GM10248 (cell line): ENCODE results near the gene IRF2.

Experiments used
- CTCF ChIA-PET: fragments of 300-600 bp; sonication (Branson Sonifier 250); formaldehyde crosslinking; extraction: SDS; loops from one replicate; lab custom pipeline; 2021; ENCODE audit warnings: antibody characterized with exemption; lab: Yijun Ruan, JAX
- POLR2A ChIA-PET: fragments of 350-650 bp; sonication (Branson Sonifier 250); formaldehyde crosslinking; extraction: SDS; loops from one replicate; lab custom pipeline; 2020; ENCODE audit warnings: antibody characterized with exemption; lab: Yijun Ruan, JAX
- DNase-seq: peaks from one replicate; pipeline ENCODE4 v3.0.0; 2012; ENCODE audit errors: extremely low spot score
- CTCF ChIP-seq: IDR thresholded peaks from 2 replicates; pipeline ENCODE4 v1.5.1; 2012; ENCODE audit warnings: mild to moderate bottlenecking, low read depth; ENCODE audit errors: extremely low read depth, missing control alignments, control extremely low read depth

Gene IRF2

DNA sequence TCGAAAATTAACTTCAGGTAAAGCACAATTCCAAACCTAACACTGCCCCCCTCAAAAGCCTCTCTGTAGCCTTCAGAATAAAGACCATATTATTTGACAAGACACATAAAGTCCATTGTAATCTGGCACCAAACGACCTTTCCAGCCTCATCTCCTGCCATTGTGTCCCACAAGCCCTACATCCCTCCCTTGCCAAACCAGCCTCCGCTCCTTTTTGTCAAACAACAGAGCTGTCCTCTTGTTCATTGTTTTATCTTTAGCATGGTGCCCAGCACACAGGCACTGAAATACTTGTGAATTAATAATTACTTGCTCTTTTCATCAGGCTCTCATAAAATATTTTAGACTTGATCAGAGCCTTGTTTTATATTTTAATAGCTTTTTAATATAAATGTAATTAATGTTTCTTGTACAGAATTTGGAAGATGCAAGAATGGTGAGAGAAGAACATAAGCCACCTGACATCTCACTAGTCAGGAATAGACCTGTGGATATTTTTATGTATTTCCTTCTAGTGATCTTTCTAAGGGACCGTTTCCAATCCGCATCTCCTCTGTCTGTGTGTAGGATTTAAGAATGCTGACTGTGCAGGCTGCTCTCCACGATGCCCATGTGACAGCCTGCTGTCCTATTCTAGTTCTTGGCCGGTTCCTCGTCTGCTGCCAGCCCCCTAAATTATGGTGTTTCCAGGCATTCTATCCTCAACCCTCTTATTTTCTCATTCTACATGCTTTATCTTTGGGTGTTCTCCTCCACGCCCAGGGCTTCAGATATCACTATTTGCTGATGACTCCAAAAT lies 3.0 kb upstream of the IRF2 start:
- no peak for DNase-seq
- CTCF ChIA-PET, result interaction anchor here (0.7 to 1.7 kb wide), 5 partner anchors 14 to 213 kb away, joined by 3 to 7 read pairs (median 5); no protein-coding TSS in a partner anchor
- TF ChIP-seq CTCF, result no peak
- POLR2A ChIA-PET, result no interaction called here

DNA sequence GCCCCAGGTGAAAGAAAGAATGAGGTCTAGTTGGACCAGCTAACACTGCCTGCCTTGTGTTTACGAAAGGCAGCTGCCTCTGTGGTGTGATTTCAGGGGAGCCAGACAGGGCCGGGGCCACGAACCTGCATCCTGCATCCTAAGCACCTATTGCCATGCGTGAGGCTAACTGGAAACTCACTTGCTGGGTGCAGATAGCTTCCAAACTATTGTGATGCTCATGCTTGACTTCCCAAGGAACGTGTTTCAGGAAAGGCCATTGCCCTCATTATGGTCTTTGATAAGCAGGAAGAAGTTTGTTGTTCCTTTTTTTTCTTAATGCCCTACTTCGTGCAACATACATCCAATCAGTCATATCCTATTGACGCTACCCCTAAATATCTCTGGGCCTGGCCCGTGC lies 2.3 kb upstream of the IRF2 start:
- CTCF ChIA-PET, result interaction anchor here (1.0 to 1.7 kb wide), 5 partner anchors 15 to 212 kb away, joined by 3 to 7 read pairs (median 5); no protein-coding TSS in a partner anchor
- POLR2A ChIA-PET, result no interaction called here
- no peak for TF ChIP-seq CTCF
- no peak for DNase-seq

GRCh38 chr4:184475498-184475897 lies 1.1 kb upstream of the IRF2 start:
- CTCF ChIA-PET, result interaction anchor here (1.2 kb wide), 2 partner anchors 31 to 48 kb away, joined by 3 to 4 read pairs; no protein-coding TSS in a partner anchor
- no peak for TF ChIP-seq CTCF
- DNase-seq, result no peak
- POLR2A ChIA-PET, result interaction anchor here (0.7 to 1.5 kb wide), 3 partner anchors 39 to 174 kb away, joined by 4 to 5 read pairs (median 4); partner anchors contain the start of genes CASP3 and PRIMPOL

- ChIA-PET POLR2A (interaction anchor here (0.6 to 1.5 kb wide), 4 partner anchors 39 to 174 kb away, joined by 3 to 5 read pairs (median 4); partner anchors contain the start of genes CASP3 and PRIMPOL), CTCF (interaction anchor here (1.1 to 1.2 kb wide), 3 partner anchors 9 to 212 kb away, joined by 3 to 4 read pairs (median 3); no protein-coding TSS in a partner anchor)
- DNase-seq, result peak; percentile 56
Observed at GRCh38 chr4:184475096-184475461, 729 bp upstream of the IRF2 start.

DNA sequence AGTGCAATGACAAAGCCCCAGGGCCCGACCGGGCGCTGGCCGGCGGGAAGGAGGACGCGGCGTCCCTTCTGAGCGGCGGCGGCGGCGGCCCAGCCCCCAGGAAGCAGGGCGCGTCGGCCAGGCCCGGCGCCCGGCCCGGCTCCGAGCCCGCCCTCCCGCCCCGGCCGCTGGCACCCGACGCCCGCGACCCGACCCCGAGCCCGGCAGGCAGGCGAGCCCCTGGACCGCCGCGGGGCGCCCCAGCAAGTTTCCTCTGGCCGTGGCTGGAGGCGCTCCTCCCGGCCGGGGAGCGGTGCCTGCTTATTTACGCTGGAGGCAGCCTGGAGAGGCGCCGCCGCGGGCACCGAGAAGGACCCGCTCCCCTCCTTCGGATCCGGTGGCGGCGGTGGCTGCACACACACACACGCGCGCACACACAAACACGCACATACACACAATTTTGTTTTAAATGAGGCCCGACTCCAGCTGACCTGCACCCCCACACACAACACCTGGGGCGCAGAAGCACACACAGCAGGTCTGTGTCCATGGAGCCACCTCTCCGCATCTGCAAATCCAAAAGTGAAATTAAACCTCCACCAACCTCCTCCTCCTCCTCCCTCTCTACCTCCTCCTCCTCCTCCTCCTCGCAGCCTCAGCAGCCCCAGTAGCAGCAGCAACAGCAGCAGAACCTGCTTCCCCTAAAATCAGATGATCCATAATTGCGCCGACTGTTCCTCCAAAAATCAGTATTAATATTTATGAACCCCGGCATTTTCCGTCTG lies 669 bp downstream of the IRF2 start:
- DNase-seq, result peak; percentile 48
- CTCF ChIA-PET, result interaction anchor here (1.1 to 1.2 kb wide), 3 partner anchors 11 to 211 kb away, joined by 3 to 4 read pairs (median 3); no protein-coding TSS in a partner anchor
- POLR2A ChIA-PET, result interaction anchor here (1.5 kb wide), 1 partner anchor 41 kb away, joined by 5 read pairs; no protein-coding TSS in a partner anchor
- no peak for TF ChIP-seq CTCF

More at GRCh38 chr4:184475096-184475461, 729 bp upstream of the IRF2 start:
- TF ChIP-seq CTCF, result no peak
